ENCODE measurements around the gene HSP90AB1. TPM values are rescaled to one million over a fixed set of nuclear protein-coding genes. Genes with fewer than 3 reads are reported as not detected.

HSP90AB1 gene
- total RNA-seq, 1 experiment from 2014 or later: 1,986 TPM

DNA sequence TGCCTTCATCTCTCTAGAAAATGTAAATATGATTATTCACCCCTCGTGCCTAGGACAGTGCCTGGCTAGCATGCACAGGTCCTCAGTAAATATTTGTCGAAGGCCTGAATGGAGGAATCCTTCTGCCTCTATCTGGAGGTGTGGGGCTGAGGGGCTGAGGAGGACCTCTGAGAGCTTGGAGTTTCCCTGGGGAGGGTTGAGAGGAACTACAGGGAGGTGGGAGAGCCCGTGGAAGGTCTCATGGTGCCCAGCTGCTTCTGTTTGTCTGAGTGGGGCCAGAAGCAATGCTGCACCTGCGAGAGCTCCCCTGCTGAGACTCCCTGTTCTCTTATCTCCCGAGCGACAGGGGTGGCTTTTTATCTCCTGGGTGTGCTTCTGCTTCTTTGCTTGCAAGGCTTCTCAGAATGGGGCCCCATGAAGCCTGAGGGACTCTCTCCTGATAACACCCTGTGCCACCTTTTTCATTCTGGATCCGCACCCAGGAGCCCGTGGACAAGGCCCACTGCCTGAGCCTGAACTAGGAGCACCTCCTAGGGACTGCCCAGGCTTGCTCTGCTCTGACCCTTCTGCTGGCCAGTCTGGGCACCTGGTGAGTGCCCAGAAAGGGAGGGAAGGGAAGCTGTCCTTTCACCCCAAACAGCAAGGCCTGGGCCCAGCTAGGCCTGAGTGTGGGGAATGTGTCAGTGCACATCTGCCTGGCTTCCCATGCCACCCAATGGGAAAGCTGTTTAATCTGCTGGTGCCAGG, 21.1 kb upstream of the HSP90AB1 start:
- Histone ChIP-seq H3K4me1 (ENCODE audit: insufficient read depth, low read length) (peaks cover 15% of the 10 kb centered on the region; the same call in 1 of the 2 replicates), H3K4ac (ENCODE audit: low read depth, low read length) (no peak overlapping the region), H3K23ac (ENCODE audit: insufficient read length, low read depth, low read length) (no peak overlapping the region), H3K9me3 (ENCODE audit: control insufficient read depth, low read depth, low read length) (no peaks in the 10 kb centered on the region), H2BK120ac (ENCODE audit: low read depth, low read length, poor library complexity, severe bottlenecking) (no peak overlapping the region), H3K27me3 (ENCODE audit: insufficient read depth, low read length) (no peaks in the 10 kb centered on the region), H3K23me2 (ENCODE audit: insufficient read length, low read depth, low read length, poor library complexity, severe bottlenecking) (peaks cover 14% of the 10 kb centered on the region), H3K56ac (ENCODE audit: insufficient read length, low read depth, low read length) (no peak overlapping the region), H3K79me1 (ENCODE audit: insufficient read depth, low read depth, low read length, poor library complexity, severe bottlenecking) (peaks cover 17% of the 10 kb centered on the region), H2AK5ac (ENCODE audit: insufficient read length, low read length) (no peak overlapping the region), H3K27ac (ENCODE audit: insufficient read length, low read depth, low read length) (no peak overlapping the region), H2BK5ac (ENCODE audit: insufficient read length, low read length) (no peak overlapping the region), H3K79me2 (ENCODE audit: insufficient read depth, low read length) (peaks cover 17% of the 10 kb centered on the region; the same call in 1 of the 2 replicates), H2AFZ (ENCODE audit: low read length) (no peak overlapping the region), H4K8ac (replicated peaks; ENCODE audit: insufficient read length, low read depth, low read length) (no peak overlapping the region), H3T11ph (ENCODE audit: low read length) (no peak overlapping the region), H2BK15ac (ENCODE audit: low read depth, low read length) (no peak overlapping the region), H4K5ac (ENCODE audit: insufficient read length, low read depth, low read length) (no peak overlapping the region), H3K18ac (ENCODE audit: insufficient read length, low read depth, low read length) (no peak overlapping the region), H3K4me2 (ENCODE audit: insufficient read depth, insufficient read length, low read length) (no peak overlapping the region), H4K20me1 (ENCODE audit: control insufficient read depth, insufficient read depth, insufficient read length) (peaks cover 2% of the 10 kb centered on the region), H3K14ac (ENCODE audit: insufficient read depth, low read length) (no peak overlapping the region), H3K9ac (ENCODE audit: extremely low read depth, insufficient read length, low read length) (peak overlapping the region; percentile 9), H4K91ac (ENCODE audit: insufficient read length, low read depth, low read length) (no peak overlapping the region), H2BK12ac (ENCODE audit: insufficient read length, low read depth, low read length) (no peak overlapping the region), H2BK20ac (ENCODE audit: low read depth, low read length, poor library complexity, severe bottlenecking) (no peak overlapping the region)
- H3K36me3 Mint-ChIP-seq (ENCODE audit: insufficient read depth in 1 of 3, low read depth in 3 of 3): peaks cover 27 to 34% (median 29%) of the 10 kb centered on the region in 3 experiments
- peaks cover 1% of the 10 kb centered on the region; the same call in 1 of the 2 replicates for H3K27me3 Mint-ChIP-seq (ENCODE audit: low read depth)
- peaks cover 46 to 57% of the 10 kb centered on the region in 2 experiments for H3K4me1 Mint-ChIP-seq
- DNase-seq: no peak
- WGBS (ENCODE audit: extremely low coverage, insufficient read length, low lambda C conversion rate): no CpG with 5 or more reads among the region's 8 CpGs
- no peaks in the 10 kb centered on the region; a peak in 1 of 5 replicates for H3K9me3 Mint-ChIP-seq
- H3K4me3 Mint-ChIP-seq: peak overlapping the region; percentile 85 to 96
- TF ChIP-seq, protein P1, sequence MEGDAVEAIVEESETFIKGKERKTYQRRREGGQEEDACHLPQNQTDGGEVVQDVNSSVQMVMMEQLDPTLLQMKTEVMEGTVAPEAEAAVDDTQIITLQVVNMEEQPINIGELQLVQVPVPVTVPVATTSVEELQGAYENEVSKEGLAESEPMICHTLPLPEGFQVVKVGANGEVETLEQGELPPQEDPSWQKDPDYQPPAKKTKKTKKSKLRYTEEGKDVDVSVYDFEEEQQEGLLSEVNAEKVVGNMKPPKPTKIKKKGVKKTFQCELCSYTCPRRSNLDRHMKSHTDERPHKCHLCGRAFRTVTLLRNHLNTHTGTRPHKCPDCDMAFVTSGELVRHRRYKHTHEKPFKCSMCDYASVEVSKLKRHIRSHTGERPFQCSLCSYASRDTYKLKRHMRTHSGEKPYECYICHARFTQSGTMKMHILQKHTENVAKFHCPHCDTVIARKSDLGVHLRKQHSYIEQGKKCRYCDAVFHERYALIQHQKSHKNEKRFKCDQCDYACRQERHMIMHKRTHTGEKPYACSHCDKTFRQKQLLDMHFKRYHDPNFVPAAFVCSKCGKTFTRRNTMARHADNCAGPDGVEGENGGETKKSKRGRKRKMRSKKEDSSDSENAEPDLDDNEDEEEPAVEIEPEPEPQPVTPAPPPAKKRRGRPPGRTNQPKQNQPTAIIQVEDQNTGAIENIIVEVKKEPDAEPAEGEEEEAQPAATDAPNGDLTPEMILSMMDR (conservative IDR thresholded peaks at IDR 0.05): no peak
- peak overlapping the region in 2 of 3 experiments; percentile 64 to 67; a peak in 4 of 7 replicates for H3K27ac Mint-ChIP-seq
